ENCODE measurements around the gene IL9. TPM values are rescaled to one million over a fixed set of nuclear protein-coding genes. Genes with fewer than 3 reads are reported as not detected.
A peak's percentile ranks its signal among the peaks of the same experiment; 100 is the strongest.

Gene IL9
- total and polyA plus RNA-seq, 2 of the 13 experiments (the other 11 are each of a cell fraction or from before 2014, with no cell fraction given) = not detected

- no peak for TF ChIP-seq ZNF136 (CRISPR knock-in tag; IDR thresholded peaks at IDR 0.05; ENCODE audit: low read depth)
- peak; percentile 30; the same call in 1 of the 2 replicates for TF ChIP-seq SALL1 (CRISPR knock-in tag; IDR thresholded peaks at IDR 0.05)
- 0 out of 2 replicates have a peak, but pooled peaks have one; percentile 26 for TF ChIP-seq ZNF724P (CRISPR knock-in tag; IDR thresholded peaks at IDR 0.05; ENCODE audit: borderline replicate concordance)
- 0 out of 3 replicates have a peak, but pooled peaks have one; percentile 20 for TF ChIP-seq MXI1 (IDR thresholded peaks at IDR 0.05; ENCODE audit: borderline replicate concordance, low read depth, low read length)
- peak; percentile 95 for TF ChIP-seq RAD21 (CRISPR knock-in tag; IDR thresholded peaks at IDR 0.05)
- no peak for TF ChIP-seq GLI4 (CRISPR knock-in tag; IDR thresholded peaks at IDR 0.05; ENCODE audit: borderline replicate concordance)
- TF ChIP-seq ZFX (CRISPR knock-in tag; IDR thresholded peaks at IDR 0.05; ENCODE audit: low read depth) = peak; percentile 36; the same call in 1 of the 2 replicates
- no peak for TF ChIP-seq ZHX1 (CRISPR knock-in tag; IDR thresholded peaks at IDR 0.05; ENCODE audit: low read depth)
- TF ChIP-seq BHLHE40 (IDR thresholded peaks at IDR 0.05; ENCODE audit: low read length) = 0 out of 2 replicates have a peak, but pooled peaks have one; percentile 10
- TF ChIP-seq, protein P1, sequence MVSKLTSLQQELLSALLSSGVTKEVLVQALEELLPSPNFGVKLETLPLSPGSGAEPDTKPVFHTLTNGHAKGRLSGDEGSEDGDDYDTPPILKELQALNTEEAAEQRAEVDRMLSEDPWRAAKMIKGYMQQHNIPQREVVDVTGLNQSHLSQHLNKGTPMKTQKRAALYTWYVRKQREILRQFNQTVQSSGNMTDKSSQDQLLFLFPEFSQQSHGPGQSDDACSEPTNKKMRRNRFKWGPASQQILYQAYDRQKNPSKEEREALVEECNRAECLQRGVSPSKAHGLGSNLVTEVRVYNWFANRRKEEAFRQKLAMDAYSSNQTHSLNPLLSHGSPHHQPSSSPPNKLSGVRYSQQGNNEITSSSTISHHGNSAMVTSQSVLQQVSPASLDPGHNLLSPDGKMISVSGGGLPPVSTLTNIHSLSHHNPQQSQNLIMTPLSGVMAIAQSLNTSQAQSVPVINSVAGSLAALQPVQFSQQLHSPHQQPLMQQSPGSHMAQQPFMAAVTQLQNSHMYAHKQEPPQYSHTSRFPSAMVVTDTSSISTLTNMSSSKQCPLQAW (CRISPR knock-in tag; IDR thresholded peaks at IDR 0.05) = peak; percentile 66; the same call in 1 of the 2 replicates
- peak; percentile 41; the same call in 1 of the 2 replicates for TF ChIP-seq ZNF687 (CRISPR knock-in tag; IDR thresholded peaks at IDR 0.05)
- peak; percentile 35; the same call in 1 of the 2 replicates for TF ChIP-seq TGIF2 (CRISPR knock-in tag; IDR thresholded peaks at IDR 0.05)
- no peak for TF ChIP-seq ZNF75D (CRISPR knock-in tag; IDR thresholded peaks at IDR 0.05; ENCODE audit: borderline replicate concordance)
- TF ChIP-seq ZNF570 (CRISPR knock-in tag; IDR thresholded peaks at IDR 0.05; ENCODE audit: borderline replicate concordance) = no peak
- TF ChIP-seq PPARG (CRISPR knock-in tag; conservative IDR thresholded peaks at IDR 0.05) = 0 out of 2 replicates have a peak, but pooled peaks have one; percentile 20
- TF ChIP-seq ZFP90 (CRISPR knock-in tag; IDR thresholded peaks at IDR 0.05; ENCODE audit: borderline replicate concordance) = peak; percentile 22; the same call in 1 of the 2 replicates
- 0 out of 2 replicates have a peak, but pooled peaks have one; percentile 30 for TF ChIP-seq HIVEP1 (CRISPR knock-in tag; IDR thresholded peaks at IDR 0.05)
- peak; percentile 62; the same call in 1 of the 2 replicates for TF ChIP-seq HOXA5 (CRISPR knock-in tag; IDR thresholded peaks at IDR 0.05)
Measured at GRCh38 chr5:135887447-135887864, 8.2 kb downstream of the IL9 start (continued).
